ENCODE measurements around the gene F13B.
"Not testable (repeated sequence)": the region's sequence is repeated elsewhere in the genome, so short reads cannot be mapped to it uniquely, and the experiment has no call there.

Gene F13B

GRCh38 chr1:197049100-197049499 is 18.0 kb downstream of the F13B start:
- no peak for DNase-seq (ENCODE audit: low read depth in 1 of 2, low spot score in 1 of 2)

DNA sequence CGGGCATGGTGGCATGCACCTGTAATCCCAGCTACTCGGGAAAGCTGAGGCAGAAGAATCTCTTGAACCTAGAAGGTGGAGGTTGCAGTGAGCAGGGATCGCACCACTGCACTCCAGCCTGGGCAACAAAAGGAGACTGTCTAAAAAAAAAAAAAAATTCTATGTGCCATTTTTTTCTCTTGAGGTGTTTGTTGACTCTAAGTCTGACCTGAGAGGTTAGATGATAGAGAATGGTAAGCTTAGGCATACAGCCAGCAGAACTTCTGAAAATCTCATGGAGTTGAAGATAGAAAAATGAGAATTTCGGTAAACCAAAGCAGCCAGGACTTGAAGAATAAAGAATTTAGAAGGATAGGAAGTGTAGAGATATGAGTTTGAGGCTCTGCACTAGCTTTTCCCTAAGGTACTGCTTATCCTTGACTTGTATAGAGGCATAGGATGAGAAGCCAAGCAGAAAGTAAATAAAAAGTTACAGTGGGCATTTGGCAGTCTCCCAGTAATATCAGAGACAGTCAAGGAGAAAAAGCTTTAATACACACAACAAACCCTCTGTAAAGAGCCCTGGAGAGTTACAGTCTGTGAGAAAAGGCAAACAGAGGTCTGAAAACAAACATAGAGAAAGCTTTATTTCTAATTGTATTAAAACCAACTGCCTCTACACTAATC is 24.3 kb downstream of the F13B start:
- no peak for DNase-seq (ENCODE audit: low read depth in 1 of 2, low spot score in 1 of 2)

DNA sequence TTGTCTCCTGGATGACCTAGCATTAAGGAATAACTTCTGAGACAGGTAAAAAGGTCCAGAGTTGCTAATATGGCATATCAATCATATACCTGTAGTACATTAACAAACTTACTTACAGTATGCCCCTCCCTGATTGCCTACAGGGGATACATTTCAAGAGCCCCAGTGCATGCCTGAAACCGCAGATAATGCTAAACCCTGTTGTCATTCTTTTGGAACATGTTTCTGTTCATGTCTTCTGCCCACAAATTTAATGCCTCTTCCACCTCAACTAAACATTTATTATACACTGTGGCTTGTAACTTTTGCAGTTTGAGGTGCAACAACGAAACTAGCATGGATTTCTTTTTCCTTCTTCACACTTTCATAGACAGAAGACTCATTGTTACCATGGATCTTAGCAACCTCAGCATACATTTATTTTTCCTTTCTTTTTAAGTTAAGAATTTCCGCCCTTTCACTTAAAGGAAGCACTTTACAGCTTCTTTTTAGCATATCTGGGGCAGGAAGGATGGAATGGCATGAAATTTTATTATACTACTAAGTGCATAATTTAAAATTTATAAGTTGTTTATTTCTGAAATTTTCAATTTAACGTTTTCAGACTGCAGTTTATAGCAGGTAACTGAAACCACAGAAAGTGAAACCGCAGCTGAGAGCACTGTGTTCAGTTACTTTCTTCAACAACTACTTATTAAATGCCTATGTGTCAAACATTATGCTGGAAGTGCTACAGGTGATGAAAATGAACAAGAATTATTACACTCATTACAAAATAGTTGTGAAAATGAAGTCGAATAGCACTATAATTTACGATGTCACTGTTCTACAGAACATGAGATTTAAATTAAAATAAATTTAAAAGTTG is 25.3 kb downstream of the F13B start:
- DNase-seq (ENCODE audit: low read depth in 1 of 2, low spot score in 1 of 2), result no peak

DNA sequence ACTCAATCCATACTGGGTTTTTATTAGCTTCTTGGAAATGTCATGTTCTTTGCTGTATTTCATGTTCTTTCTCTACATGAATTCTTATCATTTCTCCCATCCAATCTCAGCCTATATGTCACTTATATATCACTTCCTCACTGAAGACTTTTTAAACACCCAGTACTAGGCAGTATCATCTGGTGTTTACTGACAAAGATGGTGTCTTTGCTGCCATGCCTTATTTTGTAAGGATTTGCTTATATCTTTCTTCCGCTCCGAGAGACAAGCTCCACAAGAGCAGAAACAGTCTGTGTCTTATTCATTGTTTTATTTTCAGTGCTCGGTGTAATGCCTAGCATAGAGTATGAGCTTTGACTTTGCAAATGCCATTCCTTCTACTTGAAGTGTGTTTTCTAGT is 30.2 kb downstream of the F13B start:
- DNase-seq (ENCODE audit: low read depth in 1 of 2, low spot score in 1 of 2), result no peak

DNA sequence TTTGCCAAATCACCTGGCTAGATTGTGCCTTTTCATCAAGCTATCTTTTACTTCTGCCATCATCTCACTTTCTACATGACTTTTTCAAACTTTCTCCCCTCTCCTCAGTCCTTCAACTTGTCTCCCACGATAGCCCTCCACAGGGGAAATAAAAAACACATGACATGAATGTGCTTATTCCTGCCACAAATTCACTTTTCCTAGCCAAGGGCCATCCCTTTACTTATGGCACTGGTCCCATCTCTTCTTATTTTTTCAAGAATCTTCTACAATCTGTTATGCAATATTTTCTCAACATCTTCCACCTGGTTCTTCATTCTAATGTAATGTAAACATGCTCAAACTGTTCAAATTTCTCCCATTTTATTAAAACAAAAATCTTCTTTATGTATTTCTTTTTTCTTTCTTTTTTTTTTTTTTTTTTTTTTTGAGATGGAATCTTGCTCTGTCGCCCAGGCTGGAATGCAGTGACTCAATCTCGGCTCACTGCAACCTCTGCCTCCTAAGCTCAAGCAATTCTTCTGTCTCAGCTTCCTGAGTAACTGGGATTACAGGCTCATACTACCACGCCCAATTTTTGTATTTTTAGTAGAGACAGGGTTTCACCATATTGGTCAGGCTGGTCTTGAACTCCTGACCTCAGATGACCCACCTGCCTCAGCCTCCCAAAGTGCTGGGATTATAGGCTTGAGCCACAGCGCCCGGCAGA is 32.3 kb downstream of the F13B start:
- not testable (repeated sequence) for DNase-seq (ENCODE audit: low read depth in 1 of 2, low spot score in 1 of 2)

GRCh38 chr1:197029749-197030148 is 37.3 kb downstream of the F13B start:
- no peak for DNase-seq (ENCODE audit: low read depth in 1 of 2, low spot score in 1 of 2)

DNA sequence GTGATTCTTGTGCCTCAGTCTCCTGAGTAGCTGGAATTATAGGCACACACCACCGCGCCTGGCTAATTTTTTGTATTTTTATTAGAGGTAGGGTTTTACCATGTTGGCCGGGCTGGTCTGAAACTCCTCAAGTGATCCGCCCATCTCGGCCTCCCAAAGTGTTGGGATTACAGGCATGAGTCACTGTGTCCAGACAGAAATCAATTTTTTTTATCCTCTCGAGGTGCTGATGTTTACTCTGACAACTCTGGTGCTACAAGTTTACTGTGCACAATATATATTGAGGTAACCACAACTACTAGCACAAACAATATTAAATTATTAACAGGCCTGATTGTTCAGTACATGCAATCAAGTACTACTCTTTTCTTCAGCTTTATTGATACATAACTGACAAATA is 39.7 kb downstream of the F13B start:
- DNase-seq (ENCODE audit: low read depth in 1 of 2, low spot score in 1 of 2), result no peak

- no peak for DNase-seq (ENCODE audit: low read depth in 1 of 2, low spot score in 1 of 2)
These were observed 42.6 kb downstream of the F13B start for GRCh38 chr1:197024460-197024859.

- DNase-seq (ENCODE audit: low read depth in 1 of 2, low spot score in 1 of 2), result no peak
These were observed 45.3 kb downstream of the F13B start for GRCh38 chr1:197021716-197022115.

DNA sequence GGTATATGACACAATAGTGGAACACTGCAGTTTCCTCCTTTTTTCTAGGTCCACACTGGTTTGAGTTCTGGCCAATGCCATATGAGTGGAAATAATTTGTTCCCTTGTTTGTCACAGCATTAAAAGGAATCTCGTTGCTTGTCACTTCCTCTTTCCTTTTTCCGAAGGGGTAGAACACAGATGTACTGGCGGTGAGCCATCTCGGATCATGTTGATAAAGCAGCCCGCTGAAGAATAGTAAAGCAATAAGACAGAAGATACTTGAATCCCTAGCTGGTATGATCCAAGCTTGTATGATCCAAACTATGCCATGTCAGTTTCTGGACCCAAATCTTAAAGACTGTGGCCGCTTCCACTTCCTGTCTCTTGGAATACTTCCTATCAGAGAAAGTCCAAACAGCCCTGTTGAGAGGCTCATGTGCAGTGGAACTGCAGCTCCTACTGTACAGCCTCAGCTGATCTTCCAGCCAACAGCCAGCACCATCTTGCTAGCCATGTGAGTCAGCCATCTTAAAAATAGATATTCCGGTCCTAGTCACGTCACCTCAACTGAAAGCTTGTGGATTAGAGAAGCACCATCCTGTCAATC is 49.4 kb downstream of the F13B start:
- DNase-seq (ENCODE audit: low read depth in 1 of 2, low spot score in 1 of 2), result no peak

DNA sequence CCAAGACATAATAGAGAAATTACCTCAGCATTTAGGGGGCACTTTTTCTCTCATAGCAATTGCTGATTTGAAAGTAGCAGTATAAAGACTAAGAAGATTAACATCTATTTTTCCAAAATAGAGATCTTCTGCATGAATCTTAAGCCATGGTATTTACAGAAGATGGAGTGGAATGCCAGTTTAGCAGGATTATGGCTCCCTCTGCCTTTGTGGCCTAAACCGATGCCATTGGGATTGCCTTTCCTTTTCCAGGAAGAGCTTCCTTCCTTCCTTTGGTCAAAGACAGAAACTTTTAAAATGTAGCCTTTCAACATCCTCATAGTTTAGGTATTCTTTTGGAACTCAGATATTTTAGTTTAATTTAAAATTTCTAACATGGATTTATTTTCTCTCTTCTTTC is 50.3 kb downstream of the F13B start:
- DNase-seq (ENCODE audit: low read depth in 1 of 2, low spot score in 1 of 2), result no peak

GRCh38 chr1:197013234-197013633 is 53.8 kb downstream of the F13B start:
- DNase-seq (ENCODE audit: low read depth in 1 of 2, low spot score in 1 of 2), result no peak

GRCh38 chr1:197011614-197012013 is 55.4 kb downstream of the F13B start:
- no peak for DNase-seq (ENCODE audit: low read depth in 1 of 2, low spot score in 1 of 2)

- DNase-seq (ENCODE audit: low read depth in 1 of 2, low spot score in 1 of 2), result no peak
These were observed 58.2 kb downstream of the F13B start for GRCh38 chr1:197008861-197009260.

GRCh38 chr1:197003132-197003531 is 63.9 kb downstream of the F13B start:
- no peak for DNase-seq (ENCODE audit: low read depth in 1 of 2, low spot score in 1 of 2)

GRCh38 chr1:197001828-197002227 is 65.2 kb downstream of the F13B start:
- no peak for DNase-seq (ENCODE audit: low read depth in 1 of 2, low spot score in 1 of 2)

DNA sequence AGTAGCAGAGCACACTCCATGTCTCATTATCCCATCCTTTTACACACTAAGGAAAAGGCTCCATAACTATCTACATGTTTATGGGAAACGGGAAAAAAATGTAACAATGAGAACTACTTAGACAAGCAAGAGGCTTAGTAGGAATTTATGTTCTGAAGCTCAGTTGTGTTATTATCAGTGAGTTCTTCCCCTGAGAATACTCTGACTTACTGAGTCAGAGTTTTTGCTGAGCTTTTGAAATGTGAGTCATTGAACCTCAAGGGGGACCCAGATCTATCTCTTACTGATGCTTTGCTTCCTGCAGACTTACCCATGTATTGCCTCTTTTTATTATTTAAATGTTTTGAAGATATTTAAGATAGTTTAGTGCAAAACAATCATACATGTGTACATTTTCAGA is 69.6 kb downstream of the F13B start:
- no peak for DNase-seq (ENCODE audit: low read depth in 1 of 2, low spot score in 1 of 2)

DNA sequence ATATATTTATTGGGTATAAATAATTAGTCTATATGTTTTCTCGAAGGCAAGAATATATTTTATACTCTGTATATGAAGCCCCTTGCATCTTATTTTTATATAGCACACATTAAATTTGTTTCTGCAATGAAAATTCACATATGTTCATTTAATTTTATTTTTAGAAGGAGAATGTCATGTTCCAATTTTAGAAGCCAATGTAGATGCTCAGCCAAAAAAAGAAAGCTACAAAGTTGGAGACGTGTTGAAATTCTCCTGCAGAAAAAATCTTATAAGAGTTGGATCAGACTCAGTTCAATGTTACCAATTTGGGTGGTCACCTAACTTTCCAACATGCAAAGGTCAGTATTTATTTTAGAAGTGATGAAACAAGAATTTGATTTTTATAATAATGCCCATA is 73.1 kb downstream of the F13B start:
- no peak for DNase-seq (ENCODE audit: low read depth in 1 of 2, low spot score in 1 of 2)

GRCh38 chr1:196991919-196992651 is 75.0 kb downstream of the F13B start:
- not testable (repeated sequence) for DNase-seq (ENCODE audit: low read depth in 1 of 2, low spot score in 1 of 2)

All from stimulated activated CD4-positive, alpha-beta T cell treated with anti-CD3 and anti-CD28 coated beads, Interleukin-15, amount 100 ng/mL, for 1 hour (primary cell).